ENCODE data around the gene SRSF4. TPM values are rescaled to one million over a fixed set of nuclear protein-coding genes. Genes with fewer than 3 reads are reported as not detected.

Gene SRSF4
- total and polyA plus RNA-seq, 2 of the 8 experiments (the other 6 are each of a cell fraction or from before 2014, with no cell fraction given) = 34.9 to 86.5 TPM

DNA sequence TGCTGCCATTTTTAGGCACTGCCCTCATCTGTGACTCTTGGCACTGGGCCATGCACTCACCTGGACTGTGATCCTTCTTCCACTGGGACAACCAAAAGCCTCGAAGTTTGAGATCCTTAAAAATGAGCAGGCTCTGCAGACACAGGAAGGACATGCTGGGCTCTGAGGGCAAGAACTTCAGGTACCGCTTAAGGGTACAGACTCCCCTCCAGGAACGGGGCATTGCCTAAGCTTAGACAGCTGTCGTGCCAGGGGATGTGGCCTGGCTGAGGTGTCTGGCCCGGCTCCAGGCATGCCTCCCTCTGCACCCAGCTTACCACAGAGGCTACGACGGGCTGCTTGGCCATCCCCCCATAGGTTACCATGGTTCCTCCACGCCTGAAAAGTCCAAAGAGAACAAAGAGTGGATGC lies 14.2 kb upstream of the SRSF4 start (continued):
- TF ChIP-seq, protein P1, sequence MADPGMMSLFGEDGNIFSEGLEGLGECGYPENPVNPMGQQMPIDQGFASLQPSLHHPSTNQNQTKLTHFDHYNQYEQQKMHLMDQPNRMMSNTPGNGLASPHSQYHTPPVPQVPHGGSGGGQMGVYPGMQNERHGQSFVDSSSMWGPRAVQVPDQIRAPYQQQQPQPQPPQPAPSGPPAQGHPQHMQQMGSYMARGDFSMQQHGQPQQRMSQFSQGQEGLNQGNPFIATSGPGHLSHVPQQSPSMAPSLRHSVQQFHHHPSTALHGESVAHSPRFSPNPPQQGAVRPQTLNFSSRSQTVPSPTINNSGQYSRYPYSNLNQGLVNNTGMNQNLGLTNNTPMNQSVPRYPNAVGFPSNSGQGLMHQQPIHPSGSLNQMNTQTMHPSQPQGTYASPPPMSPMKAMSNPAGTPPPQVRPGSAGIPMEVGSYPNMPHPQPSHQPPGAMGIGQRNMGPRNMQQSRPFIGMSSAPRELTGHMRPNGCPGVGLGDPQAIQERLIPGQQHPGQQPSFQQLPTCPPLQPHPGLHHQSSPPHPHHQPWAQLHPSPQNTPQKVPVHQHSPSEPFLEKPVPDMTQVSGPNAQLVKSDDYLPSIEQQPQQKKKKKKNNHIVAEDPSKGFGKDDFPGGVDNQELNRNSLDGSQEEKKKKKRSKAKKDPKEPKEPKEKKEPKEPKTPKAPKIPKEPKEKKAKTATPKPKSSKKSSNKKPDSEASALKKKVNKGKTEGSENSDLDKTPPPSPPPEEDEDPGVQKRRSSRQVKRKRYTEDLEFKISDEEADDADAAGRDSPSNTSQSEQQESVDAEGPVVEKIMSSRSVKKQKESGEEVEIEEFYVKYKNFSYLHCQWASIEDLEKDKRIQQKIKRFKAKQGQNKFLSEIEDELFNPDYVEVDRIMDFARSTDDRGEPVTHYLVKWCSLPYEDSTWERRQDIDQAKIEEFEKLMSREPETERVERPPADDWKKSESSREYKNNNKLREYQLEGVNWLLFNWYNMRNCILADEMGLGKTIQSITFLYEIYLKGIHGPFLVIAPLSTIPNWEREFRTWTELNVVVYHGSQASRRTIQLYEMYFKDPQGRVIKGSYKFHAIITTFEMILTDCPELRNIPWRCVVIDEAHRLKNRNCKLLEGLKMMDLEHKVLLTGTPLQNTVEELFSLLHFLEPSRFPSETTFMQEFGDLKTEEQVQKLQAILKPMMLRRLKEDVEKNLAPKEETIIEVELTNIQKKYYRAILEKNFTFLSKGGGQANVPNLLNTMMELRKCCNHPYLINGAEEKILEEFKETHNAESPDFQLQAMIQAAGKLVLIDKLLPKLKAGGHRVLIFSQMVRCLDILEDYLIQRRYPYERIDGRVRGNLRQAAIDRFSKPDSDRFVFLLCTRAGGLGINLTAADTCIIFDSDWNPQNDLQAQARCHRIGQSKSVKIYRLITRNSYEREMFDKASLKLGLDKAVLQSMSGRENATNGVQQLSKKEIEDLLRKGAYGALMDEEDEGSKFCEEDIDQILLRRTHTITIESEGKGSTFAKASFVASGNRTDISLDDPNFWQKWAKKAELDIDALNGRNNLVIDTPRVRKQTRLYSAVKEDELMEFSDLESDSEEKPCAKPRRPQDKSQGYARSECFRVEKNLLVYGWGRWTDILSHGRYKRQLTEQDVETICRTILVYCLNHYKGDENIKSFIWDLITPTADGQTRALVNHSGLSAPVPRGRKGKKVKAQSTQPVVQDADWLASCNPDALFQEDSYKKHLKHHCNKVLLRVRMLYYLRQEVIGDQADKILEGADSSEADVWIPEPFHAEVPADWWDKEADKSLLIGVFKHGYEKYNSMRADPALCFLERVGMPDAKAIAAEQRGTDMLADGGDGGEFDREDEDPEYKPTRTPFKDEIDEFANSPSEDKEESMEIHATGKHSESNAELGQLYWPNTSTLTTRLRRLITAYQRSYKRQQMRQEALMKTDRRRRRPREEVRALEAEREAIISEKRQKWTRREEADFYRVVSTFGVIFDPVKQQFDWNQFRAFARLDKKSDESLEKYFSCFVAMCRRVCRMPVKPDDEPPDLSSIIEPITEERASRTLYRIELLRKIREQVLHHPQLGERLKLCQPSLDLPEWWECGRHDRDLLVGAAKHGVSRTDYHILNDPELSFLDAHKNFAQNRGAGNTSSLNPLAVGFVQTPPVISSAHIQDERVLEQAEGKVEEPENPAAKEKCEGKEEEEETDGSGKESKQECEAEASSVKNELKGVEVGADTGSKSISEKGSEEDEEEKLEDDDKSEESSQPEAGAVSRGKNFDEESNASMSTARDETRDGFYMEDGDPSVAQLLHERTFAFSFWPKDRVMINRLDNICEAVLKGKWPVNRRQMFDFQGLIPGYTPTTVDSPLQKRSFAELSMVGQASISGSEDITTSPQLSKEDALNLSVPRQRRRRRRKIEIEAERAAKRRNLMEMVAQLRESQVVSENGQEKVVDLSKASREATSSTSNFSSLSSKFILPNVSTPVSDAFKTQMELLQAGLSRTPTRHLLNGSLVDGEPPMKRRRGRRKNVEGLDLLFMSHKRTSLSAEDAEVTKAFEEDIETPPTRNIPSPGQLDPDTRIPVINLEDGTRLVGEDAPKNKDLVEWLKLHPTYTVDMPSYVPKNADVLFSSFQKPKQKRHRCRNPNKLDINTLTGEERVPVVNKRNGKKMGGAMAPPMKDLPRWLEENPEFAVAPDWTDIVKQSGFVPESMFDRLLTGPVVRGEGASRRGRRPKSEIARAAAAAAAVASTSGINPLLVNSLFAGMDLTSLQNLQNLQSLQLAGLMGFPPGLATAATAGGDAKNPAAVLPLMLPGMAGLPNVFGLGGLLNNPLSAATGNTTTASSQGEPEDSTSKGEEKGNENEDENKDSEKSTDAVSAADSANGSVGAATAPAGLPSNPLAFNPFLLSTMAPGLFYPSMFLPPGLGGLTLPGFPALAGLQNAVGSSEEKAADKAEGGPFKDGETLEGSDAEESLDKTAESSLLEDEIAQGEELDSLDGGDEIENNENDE (IDR thresholded peaks at IDR 0.05; ENCODE audit: insufficient replicate concordance, low read length) = no peak
- TF ChIP-seq CREB1 (IDR thresholded peaks at IDR 0.05) (no peak), PHF8 (conservative IDR thresholded peaks at IDR 0.05; ENCODE audit: low read depth, low read length) (no peak), EGR1 (IDR thresholded peaks at IDR 0.05; ENCODE audit: borderline replicate concordance, low read depth, low read length) (no peak), NANOG (IDR thresholded peaks at IDR 0.05; ENCODE audit: insufficient read depth, low read depth, low read length, poor library complexity, severe bottlenecking) (no peak), SIN3A (conservative IDR thresholded peaks at IDR 0.05 in 1 of 2, IDR thresholded peaks at IDR 0.05 in 1 of 2; ENCODE audit: low read depth in 1 of 2, low read length in 2 of 2) (no peak), POLR2A (IDR thresholded peaks at IDR 0.05; ENCODE audit: control extremely low read depth in 1 of 2, low read depth in 2 of 2, low read length in 2 of 2) (no peak)

All from H1 (cell line).